Lung (tissue), 12 donors: ENCODE measurements around the gene CCDC43. TPM values are rescaled to one million over a fixed set of nuclear protein-coding genes. Genes with fewer than 3 reads are reported as not detected.
"Not testable (repeated sequence)": the region's sequence is repeated elsewhere in the genome, so short reads cannot be mapped to it uniquely, and the experiment has no call there.

Experiments
- ATAC-seq: fragments of 200-7000 bp; cut with Tn5 transposase; one replicate; pipeline ENCODE4 v1.9.1; 2020; ENCODE audit warnings: moderate number of reproducible peaks; ENCODE audit not compliant: insufficient read depth, low FRiP score
- DNase-seq, 3 donors: peaks; one replicate each; pipeline ENCODE4 v3.0.0-alpha.2; 2013 to 2017
- H3K27ac ChIP-seq, 2 donors: one replicate each; pipeline ENCODE4 v1.5.1; 2013; ENCODE audit warnings: mild to moderate bottlenecking in 2 of 2, moderate library complexity in 2 of 2, control low read depth in 1 of 2, inconsistent platforms in 1 of 2, low read depth in 1 of 2, low read length in 1 of 2
- H3K27me3 ChIP-seq, 3 donors: one replicate each; pipeline ENCODE4 v1.5.1; 2013; ENCODE audit warnings: low read length in 2 of 3; ENCODE audit not compliant: control insufficient read depth in 3 of 3, insufficient read depth in 3 of 3
- H3K36me3 ChIP-seq, 4 donors: one replicate each; pipeline ENCODE4 v1.5.1; 2013; ENCODE audit warnings: low read length in 4 of 4, mild to moderate bottlenecking in 1 of 4, moderate library complexity in 1 of 4; ENCODE audit not compliant: control insufficient read depth in 4 of 4, insufficient read depth in 4 of 4
- H3K4me1 ChIP-seq, 5 donors: one replicate each; pipeline ENCODE4 v1.5.1; 2013; ENCODE audit warnings: low read length in 5 of 5, mild to moderate bottlenecking in 2 of 5, moderate library complexity in 1 of 5; ENCODE audit not compliant: control insufficient read depth in 5 of 5, insufficient read depth in 5 of 5
- H3K4me3 ChIP-seq: one replicate; pipeline ENCODE4 v1.5.1; 2013; ENCODE audit warnings: mild to moderate bottlenecking, control low read depth, moderate library complexity
- H3K9ac ChIP-seq, 2 donors: one replicate each; pipeline ENCODE4 v1.5.1; 2013; ENCODE audit warnings: low read length in 2 of 2, control low read depth in 1 of 2; ENCODE audit not compliant: insufficient read depth in 1 of 2
- H3K9me3 ChIP-seq, 4 donors: one replicate each; pipeline ENCODE4 v1.5.1; 2013; ENCODE audit warnings: low read length in 3 of 4, mild to moderate bottlenecking in 1 of 4, moderate library complexity in 1 of 4; ENCODE audit not compliant: control insufficient read depth in 4 of 4, insufficient read depth in 3 of 4
- WGBS, 2 donors: extraction: QIAGEN DNeasy Blood & Tissue Kit; methylation state at CpG; one replicate each; pipeline ENCODE4 v1.1.7; 2013; 5-methylcytosine and 5-hydroxymethylcytosine counted together
- polyA plus RNA-seq, 2 donors: library from polyadenylated mRNA; stranded (reverse); fragments of 200-250 nt; gene quantifications; one replicate each; pipeline ENCODE4 v1.2.1, GENCODE V29; 2013
- total RNA-seq, 2 donors: library from RNA; depleted of rRNA in 1 of 2; stranded (reverse); fragments of >200 nt in 1 of 2; gene quantifications; one replicate each; pipeline ENCODE4 v1.2.1, GENCODE V29; 2014 to 2021
- TF ChIP-seq, protein P1 (sequence below): IDR thresholded peaks from 2 replicates; pipeline ENCODE4 v1.5.1; 2012; ENCODE audit warnings: mild to moderate bottlenecking; ENCODE audit errors: control extremely low read depth, extremely low read depth
- donor health status: control.
- donor health status: control.
- donor health status: Bipolar disorder and iron deficiency.
- donor health status: healthy.
- donor health status: DM: yes; HTN: yes; CAD: no.

CCDC43 gene
- total and polyA plus RNA-seq, 4 donors, result 13.5 to 21.4 (median 18.7) TPM

DNA sequence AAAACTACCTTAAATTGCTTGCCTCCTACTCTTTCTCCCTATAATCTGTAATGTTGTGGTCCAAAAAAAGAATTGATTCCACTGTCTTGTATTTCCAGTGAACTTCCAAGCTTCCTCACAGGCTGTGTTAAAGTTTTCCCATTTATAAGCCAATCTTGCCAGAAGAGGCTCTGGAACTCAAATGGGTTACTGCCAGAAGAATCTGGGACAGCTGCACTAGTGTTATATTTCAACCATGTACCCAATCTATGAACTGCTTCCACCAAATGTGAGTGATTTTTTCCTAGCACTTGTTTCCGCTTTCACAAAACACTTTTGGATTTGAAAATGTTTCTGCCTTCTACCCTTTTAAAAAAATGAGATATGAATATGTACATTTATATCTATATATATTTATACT lies 1.8 kb downstream of the CCDC43 start:
- no peak for ATAC-seq
- H3K9me3 ChIP-seq, result no peaks in the 10 kb centered on the region
- H3K36me3 ChIP-seq, result peaks cover 3 to 10% (median 6%) of the 10 kb centered on the region in 4 donors
- peaks cover 0 to 14% (median 1%) of the 10 kb centered on the region in 5 donors for H3K4me1 ChIP-seq
- TF ChIP-seq, protein P1, sequence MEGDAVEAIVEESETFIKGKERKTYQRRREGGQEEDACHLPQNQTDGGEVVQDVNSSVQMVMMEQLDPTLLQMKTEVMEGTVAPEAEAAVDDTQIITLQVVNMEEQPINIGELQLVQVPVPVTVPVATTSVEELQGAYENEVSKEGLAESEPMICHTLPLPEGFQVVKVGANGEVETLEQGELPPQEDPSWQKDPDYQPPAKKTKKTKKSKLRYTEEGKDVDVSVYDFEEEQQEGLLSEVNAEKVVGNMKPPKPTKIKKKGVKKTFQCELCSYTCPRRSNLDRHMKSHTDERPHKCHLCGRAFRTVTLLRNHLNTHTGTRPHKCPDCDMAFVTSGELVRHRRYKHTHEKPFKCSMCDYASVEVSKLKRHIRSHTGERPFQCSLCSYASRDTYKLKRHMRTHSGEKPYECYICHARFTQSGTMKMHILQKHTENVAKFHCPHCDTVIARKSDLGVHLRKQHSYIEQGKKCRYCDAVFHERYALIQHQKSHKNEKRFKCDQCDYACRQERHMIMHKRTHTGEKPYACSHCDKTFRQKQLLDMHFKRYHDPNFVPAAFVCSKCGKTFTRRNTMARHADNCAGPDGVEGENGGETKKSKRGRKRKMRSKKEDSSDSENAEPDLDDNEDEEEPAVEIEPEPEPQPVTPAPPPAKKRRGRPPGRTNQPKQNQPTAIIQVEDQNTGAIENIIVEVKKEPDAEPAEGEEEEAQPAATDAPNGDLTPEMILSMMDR, result no peak
- no peak for DNase-seq
- H3K4me3 ChIP-seq, result no peak overlapping the region
- H3K27me3 ChIP-seq, result no peaks in the 10 kb centered on the region
- 92 to 97% methylated on average over 1 of the region's 1 CpG for WGBS, 2 donors
- H3K27ac ChIP-seq, result no peak overlapping the region
- H3K9ac ChIP-seq, result no peak overlapping the region

GRCh38 chr17:44683303-44683702 lies 6.3 kb downstream of the CCDC43 start:
- not testable (repeated sequence) for DNase-seq, H3K4me3 ChIP-seq, H3K9me3 ChIP-seq, H3K27me3 ChIP-seq, ATAC-seq, H3K4me1 ChIP-seq, H3K9ac ChIP-seq, H3K27ac ChIP-seq
- 45 to 75% methylated on average over 4 of the region's 4 CpGs for WGBS, 2 donors
- peaks cover 5 to 31% (median 17%) of the 10 kb centered on the region in 4 donors for H3K36me3 ChIP-seq

GRCh38 chr17:44677136-44677535 lies 12.4 kb downstream of the CCDC43 start:
- H3K4me1 ChIP-seq, result no peaks in the 10 kb centered on the region
- no peak for DNase-seq
- no peak overlapping the region for H3K4me3 ChIP-seq
- peaks cover 5 to 21% (median 14%) of the 10 kb centered on the region in 4 donors for H3K36me3 ChIP-seq
- no peak for ATAC-seq
- TF ChIP-seq, protein P1, result no peak
- H3K27me3 ChIP-seq, result no peaks in the 10 kb centered on the region
- 74 to 79% methylated on average over 2 of the region's 2 CpGs for WGBS, 2 donors
- H3K27ac ChIP-seq, result no peak overlapping the region
- H3K9me3 ChIP-seq, result no peaks in the 10 kb centered on the region
- H3K9ac ChIP-seq, result no peak overlapping the region

DNA sequence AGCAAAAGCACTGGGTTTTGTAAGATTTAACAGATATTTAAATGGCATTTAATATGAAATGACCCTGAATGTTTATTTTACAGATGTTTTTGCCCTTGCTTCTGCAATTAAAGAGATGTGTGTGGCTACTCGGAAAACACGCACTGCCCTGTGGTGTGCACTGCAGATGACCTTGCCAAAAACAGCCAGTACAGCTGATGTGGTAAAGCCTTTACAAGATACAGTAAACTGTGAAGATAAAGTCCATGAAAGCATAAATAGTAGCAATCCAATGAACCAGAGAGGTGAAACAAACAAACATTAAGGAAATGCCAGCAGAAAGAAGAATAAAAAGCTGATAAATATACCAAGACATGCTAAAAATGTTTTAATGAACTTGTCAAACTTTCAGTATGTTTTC lies 15.7 kb downstream of the CCDC43 start:
- Histone ChIP-seq H3K4me1 (no peaks in the 10 kb centered on the region), H3K9me3 (no peaks in the 10 kb centered on the region), H3K4me3 (no peak overlapping the region), H3K27ac (no peak overlapping the region), H3K27me3 (no peaks in the 10 kb centered on the region), H3K9ac (no peak overlapping the region), H3K36me3 (peaks cover 0 to 9% (median 3%) of the 10 kb centered on the region in 4 donors)
- TF ChIP-seq, protein P1, result no peak
- no peak for ATAC-seq
- 82 to 90% methylated on average over 2 of the region's 2 CpGs for WGBS, 2 donors
- DNase-seq, result no peak
